AG08396 (cell line): ENCODE measurements around the gene FAM3C.

Experiments used
- DNase-seq: peaks from one replicate; pipeline ENCODE4 v3.0.0; 2012; ENCODE audit warnings: low spot score, mixed read lengths

The FAM3C gene

GRCh38 chr7:121410829-121411596 lies 14.9 kb upstream of the FAM3C start:
- no peak for DNase-seq

- no peak for DNase-seq
These were observed 10.8 kb upstream of the FAM3C start for GRCh38 chr7:121406944-121407343.

GRCh38 chr7:121406461-121406860 lies 10.4 kb upstream of the FAM3C start:
- DNase-seq, result no peak

- DNase-seq, result no peak
These were observed 8.2 kb upstream of the FAM3C start for GRCh38 chr7:121404348-121404747.

- DNase-seq, result no peak
These were observed 6.6 kb upstream of the FAM3C start for GRCh38 chr7:121402701-121403100.

GRCh38 chr7:121401896-121402295 lies 5.8 kb upstream of the FAM3C start:
- no peak for DNase-seq

GRCh38 chr7:121398246-121398645 lies 2.1 kb upstream of the FAM3C start:
- no peak for DNase-seq

GRCh38 chr7:121397822-121398221 lies 1.7 kb upstream of the FAM3C start:
- DNase-seq, result no peak

- DNase-seq, result no peak
These were observed 1.3 kb upstream of the FAM3C start for GRCh38 chr7:121397361-121397760.

GRCh38 chr7:121395494-121395960 lies 581 bp downstream of the FAM3C start:
- DNase-seq, result peak; percentile 28

- DNase-seq, result peak; percentile 8
These were observed 1.4 kb downstream of the FAM3C start for GRCh38 chr7:121394709-121395140.

- DNase-seq, result no peak
These were observed 3.1 kb downstream of the FAM3C start for GRCh38 chr7:121393005-121393366.

- DNase-seq, result no peak
These were observed 3.7 kb downstream of the FAM3C start for GRCh38 chr7:121392277-121393004.

GRCh38 chr7:121391686-121392085 lies 4.4 kb downstream of the FAM3C start:
- DNase-seq, result no peak

GRCh38 chr7:121390617-121391016 lies 5.5 kb downstream of the FAM3C start:
- no peak for DNase-seq

- no peak for DNase-seq
These were observed 6.0 kb downstream of the FAM3C start for GRCh38 chr7:121390109-121390508.

GRCh38 chr7:121388950-121389349 lies 7.2 kb downstream of the FAM3C start:
- DNase-seq, result no peak

- no peak for DNase-seq
These were observed 10.3 kb downstream of the FAM3C start for GRCh38 chr7:121385800-121386179.

GRCh38 chr7:121385056-121385799 lies 10.9 kb downstream of the FAM3C start:
- no peak for DNase-seq

GRCh38 chr7:121384265-121384664 lies 11.8 kb downstream of the FAM3C start:
- DNase-seq, result no peak

GRCh38 chr7:121383235-121383910 lies 12.7 kb downstream of the FAM3C start:
- no peak for DNase-seq

GRCh38 chr7:121382473-121382872 lies 13.6 kb downstream of the FAM3C start:
- DNase-seq, result no peak
